Osteoblast (primary cell): Measurements from ENCODE around the gene CTDP1. TPM values are rescaled to one million over a fixed set of nuclear protein-coding genes. Genes with fewer than 3 reads are reported as not detected.

Experiments used
- DNase-seq: peaks from one replicate; pipeline ENCODE4 v3.0.0; 2011; ENCODE audit warnings: low spot score, mixed read lengths; ENCODE audit not compliant: insufficient read length; ENCODE audit errors: missing footprints
- H2AFZ ChIP-seq: 2 replicates; pipeline ENCODE4 v1.6.0; 2011; ENCODE audit warnings: mild to moderate bottlenecking, low read length
- H3K27ac ChIP-seq: 2 replicates; pipeline ENCODE4 v1.5.1; 2011; ENCODE audit warnings: mild to moderate bottlenecking, low read depth, low read length, moderate library complexity
- H3K27me3 ChIP-seq: 2 replicates; pipeline ENCODE4 v1.6.0; 2012; ENCODE audit warnings: mild to moderate bottlenecking, control low read depth, inconsistent platforms, low read length, moderate library complexity; ENCODE audit not compliant: insufficient read depth
- H3K36me3 ChIP-seq: 2 replicates; pipeline ENCODE4 v1.5.1; 2011; ENCODE audit warnings: mild to moderate bottlenecking, low read length, control low read depth, moderate library complexity; ENCODE audit not compliant: insufficient read depth
- H3K4me1 ChIP-seq: 2 replicates; pipeline ENCODE4 v1.5.1; 2011; ENCODE audit warnings: mild to moderate bottlenecking, low read length, control low read depth, moderate library complexity; ENCODE audit not compliant: insufficient read depth
- H3K4me2 ChIP-seq: 2 replicates; pipeline ENCODE4 v1.6.0; 2011; ENCODE audit warnings: mild to moderate bottlenecking, low read length; ENCODE audit not compliant: insufficient read depth
- H3K4me3 ChIP-seq: fragments of 200-600 bp; sonication (generic); 3 replicates; pipeline ENCODE4 v1.5.1; 2012; ENCODE audit warnings: mild to moderate bottlenecking, low read length, inconsistent platforms; ENCODE audit not compliant: insufficient read depth
- H3K79me2 ChIP-seq: 2 replicates; pipeline ENCODE4 v1.6.0; 2012; ENCODE audit warnings: mild to moderate bottlenecking, low read length, control low read depth, inconsistent platforms; ENCODE audit not compliant: insufficient read depth
- H3K9me3 ChIP-seq: 2 replicates; pipeline ENCODE4 v1.5.1; 2011; ENCODE audit warnings: low read depth, low read length, control low read depth
- H4K20me1 ChIP-seq: 2 replicates; pipeline ENCODE4 v1.6.0; 2012; ENCODE audit warnings: mild to moderate bottlenecking, low read length, control low read depth; ENCODE audit not compliant: insufficient read depth
- total RNA-seq: library from RNA; depleted of rRNA; stranded (reverse); fragments of >200 nt; gene quantifications from 2 replicates; pipeline ENCODE4 v1.2.3, GENCODE V29; 2012
- TF ChIP-seq, protein P1 (sequence below): IDR thresholded peaks from 2 replicates; pipeline ENCODE4 v1.5.1; 2011; ENCODE audit warnings: mild to moderate bottlenecking, low read depth, low read length, moderate library complexity; ENCODE audit errors: extremely low read depth

Gene CTDP1
- total RNA-seq, 1 donor = 26.8 TPM

DNA sequence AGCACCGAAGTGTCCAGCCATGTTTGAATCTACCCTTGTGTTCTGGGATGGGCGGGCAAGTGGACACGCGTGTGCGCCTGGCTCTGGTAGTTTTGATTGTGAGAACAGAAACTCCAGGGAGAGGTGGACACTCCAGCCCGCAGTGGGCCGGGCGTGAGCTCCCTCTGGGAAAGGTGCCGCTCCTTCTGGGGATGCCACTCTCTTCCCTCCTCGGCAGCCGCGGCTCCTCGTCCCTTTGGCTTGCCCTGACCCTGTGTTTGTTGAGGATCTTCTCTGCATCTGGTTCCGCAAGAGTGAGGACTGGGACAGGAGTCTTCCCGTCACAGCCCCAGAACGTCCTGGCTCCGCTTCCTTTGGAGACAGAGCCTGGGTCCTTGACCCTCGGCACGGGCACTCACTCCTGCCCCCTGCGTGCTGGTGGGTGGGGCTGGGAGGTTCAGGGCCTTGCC is 1.3 kb downstream of the CTDP1 start:
- DNase-seq = peak; percentile 55
- Histone ChIP-seq H3K79me2 (peaks cover 78% of the 10 kb centered on the region), H4K20me1 (peaks cover 46% of the 10 kb centered on the region), H3K4me3 (peak overlapping the region; percentile 99), H3K4me1 (peaks cover 18% of the 10 kb centered on the region), H3K27me3 (no peaks in the 10 kb centered on the region), H3K4me2 (peak overlapping the region; percentile 95), H3K9me3 (no peaks in the 10 kb centered on the region), H3K36me3 (peaks cover 6% of the 10 kb centered on the region), H3K27ac (peak overlapping the region; percentile 98), H2AFZ (no peak overlapping the region)
- TF ChIP-seq, protein P1, sequence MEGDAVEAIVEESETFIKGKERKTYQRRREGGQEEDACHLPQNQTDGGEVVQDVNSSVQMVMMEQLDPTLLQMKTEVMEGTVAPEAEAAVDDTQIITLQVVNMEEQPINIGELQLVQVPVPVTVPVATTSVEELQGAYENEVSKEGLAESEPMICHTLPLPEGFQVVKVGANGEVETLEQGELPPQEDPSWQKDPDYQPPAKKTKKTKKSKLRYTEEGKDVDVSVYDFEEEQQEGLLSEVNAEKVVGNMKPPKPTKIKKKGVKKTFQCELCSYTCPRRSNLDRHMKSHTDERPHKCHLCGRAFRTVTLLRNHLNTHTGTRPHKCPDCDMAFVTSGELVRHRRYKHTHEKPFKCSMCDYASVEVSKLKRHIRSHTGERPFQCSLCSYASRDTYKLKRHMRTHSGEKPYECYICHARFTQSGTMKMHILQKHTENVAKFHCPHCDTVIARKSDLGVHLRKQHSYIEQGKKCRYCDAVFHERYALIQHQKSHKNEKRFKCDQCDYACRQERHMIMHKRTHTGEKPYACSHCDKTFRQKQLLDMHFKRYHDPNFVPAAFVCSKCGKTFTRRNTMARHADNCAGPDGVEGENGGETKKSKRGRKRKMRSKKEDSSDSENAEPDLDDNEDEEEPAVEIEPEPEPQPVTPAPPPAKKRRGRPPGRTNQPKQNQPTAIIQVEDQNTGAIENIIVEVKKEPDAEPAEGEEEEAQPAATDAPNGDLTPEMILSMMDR = no peak

DNA sequence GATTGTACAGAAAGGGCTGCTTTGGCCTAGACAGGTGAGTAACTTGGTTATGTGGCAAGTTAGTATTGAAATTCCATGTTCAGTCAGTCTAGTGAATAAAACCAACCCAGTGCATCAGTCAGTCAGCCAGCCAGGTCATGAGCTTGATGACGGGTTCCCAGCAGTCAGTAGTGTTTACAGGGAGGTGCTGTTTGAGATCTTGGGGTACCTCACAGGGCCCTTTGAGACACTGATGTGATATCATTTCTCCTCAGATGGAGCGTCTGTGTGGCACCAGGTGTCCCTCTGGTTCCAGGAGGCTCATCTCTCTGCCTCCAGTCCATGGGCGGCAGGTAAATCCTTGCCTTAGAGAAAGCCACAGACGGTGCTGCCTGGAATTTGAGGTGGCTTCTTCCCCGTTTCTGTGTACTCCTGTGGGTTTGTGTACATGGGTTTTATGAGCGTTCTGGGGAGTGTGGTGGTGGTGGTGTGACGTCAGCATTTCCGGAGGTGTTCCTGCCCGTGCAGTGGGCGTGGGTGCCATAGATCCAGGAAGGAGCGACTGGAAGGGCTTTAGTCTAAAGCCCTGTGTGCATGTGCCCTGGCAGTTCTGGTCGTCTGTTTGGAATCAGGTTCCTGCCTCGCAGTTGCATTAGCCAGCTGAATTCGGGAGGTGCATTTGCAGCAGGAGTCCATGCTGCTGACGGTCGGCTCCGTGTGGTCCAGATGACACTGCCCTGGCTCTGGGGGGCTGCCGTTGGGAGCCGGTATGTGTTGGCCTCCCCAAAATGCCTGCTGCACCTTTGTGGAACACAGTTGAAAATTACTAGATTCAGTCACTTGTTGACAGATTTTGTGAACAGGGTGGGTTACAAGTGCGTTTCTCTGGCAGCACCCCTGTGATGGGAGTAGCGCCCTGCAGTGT is 2.1 kb downstream of the CTDP1 start:
- Histone ChIP-seq H3K4me2 (no peak overlapping the region), H3K27ac (peak overlapping the region; percentile 98), H2AFZ (no peak overlapping the region), H4K20me1 (peaks cover 48% of the 10 kb centered on the region), H3K79me2 (peaks cover 85% of the 10 kb centered on the region), H3K4me3 (no peak overlapping the region), H3K4me1 (peaks cover 18% of the 10 kb centered on the region), H3K27me3 (no peaks in the 10 kb centered on the region), H3K9me3 (no peaks in the 10 kb centered on the region), H3K36me3 (peaks cover 6% of the 10 kb centered on the region)
- DNase-seq = no peak
- TF ChIP-seq, protein P1 = no peak

DNA sequence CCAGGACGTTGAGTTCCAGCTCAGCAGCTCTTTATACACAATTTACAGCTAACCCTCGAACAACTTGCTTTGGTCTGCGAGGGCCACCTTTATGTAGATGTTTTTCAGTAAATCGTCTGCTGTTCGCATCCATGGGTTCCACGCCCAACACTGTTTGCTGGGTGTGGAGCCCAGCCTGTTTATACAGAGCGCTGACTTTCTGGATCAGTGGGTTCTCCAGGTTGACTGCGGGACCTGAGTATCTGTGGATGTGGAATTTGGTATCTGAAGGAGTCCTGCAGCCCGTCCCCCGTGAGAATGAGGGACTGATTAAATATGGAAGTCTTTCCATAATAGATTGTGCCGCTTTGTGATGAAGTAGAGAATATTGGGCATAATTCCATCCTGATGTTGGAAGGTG is 2.9 kb downstream of the CTDP1 start:
- DNase-seq = no peak
- H3K79me2 ChIP-seq = peaks cover 84% of the 10 kb centered on the region
- H3K27me3 ChIP-seq = no peaks in the 10 kb centered on the region
- H2AFZ ChIP-seq = no peak overlapping the region
- peaks cover 6% of the 10 kb centered on the region for H3K36me3 ChIP-seq
- peaks cover 48% of the 10 kb centered on the region for H4K20me1 ChIP-seq
- peaks cover 18% of the 10 kb centered on the region for H3K4me1 ChIP-seq
- no peaks in the 10 kb centered on the region for H3K9me3 ChIP-seq
- no peak overlapping the region for H3K27ac ChIP-seq
- TF ChIP-seq, protein P1 = no peak
- no peak overlapping the region for H3K4me2 ChIP-seq
- no peak overlapping the region for H3K4me3 ChIP-seq

DNA sequence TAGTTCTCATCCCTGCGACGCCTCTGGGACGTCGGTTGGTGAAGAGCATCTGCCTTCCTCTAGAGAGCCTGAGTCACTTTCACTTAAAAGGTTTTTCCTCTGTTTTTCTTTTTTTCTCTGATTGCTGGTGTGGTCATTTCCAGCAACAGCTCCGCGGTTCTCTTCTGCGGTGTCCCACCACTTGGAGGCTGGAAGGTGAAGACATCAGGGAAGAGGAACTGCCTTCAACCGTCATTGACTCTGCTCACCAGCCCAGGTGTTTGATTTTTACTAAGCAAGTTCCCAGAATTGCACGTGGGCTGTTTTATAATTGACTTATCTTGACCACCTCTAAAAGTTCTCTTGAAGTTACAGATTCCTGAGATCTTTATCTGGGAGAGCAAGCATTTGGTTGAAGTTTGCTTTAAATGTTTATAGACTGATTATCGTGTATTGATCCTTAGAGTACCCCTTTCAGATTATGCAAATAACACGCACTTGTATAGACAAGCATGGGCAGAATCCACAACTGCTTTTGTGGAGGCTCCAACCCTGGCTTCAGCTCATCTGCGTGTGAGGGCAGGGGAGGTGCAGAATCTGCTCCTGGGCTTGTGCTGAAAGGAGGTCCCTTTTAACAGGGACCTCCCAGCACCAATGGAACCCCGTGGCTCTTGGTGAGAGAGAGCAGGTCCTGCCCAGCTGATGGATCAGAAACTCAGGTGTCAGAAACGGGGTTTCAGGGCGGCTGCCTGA is 3.5 kb downstream of the CTDP1 start:
- H3K79me2 ChIP-seq = peaks cover 84% of the 10 kb centered on the region
- H3K4me1 ChIP-seq = peaks cover 16% of the 10 kb centered on the region
- no peak overlapping the region for H3K4me2 ChIP-seq
- H3K36me3 ChIP-seq = peaks cover 6% of the 10 kb centered on the region
- no peak for DNase-seq
- no peaks in the 10 kb centered on the region for H3K27me3 ChIP-seq
- H2AFZ ChIP-seq = no peak overlapping the region
- no peak overlapping the region for H3K4me3 ChIP-seq
- no peaks in the 10 kb centered on the region for H3K9me3 ChIP-seq
- H3K27ac ChIP-seq = no peak overlapping the region
- H4K20me1 ChIP-seq = peaks cover 53% of the 10 kb centered on the region
- TF ChIP-seq, protein P1 = no peak
